ENCODE data around the gene CLASP2.

Gene CLASP2

DNA sequence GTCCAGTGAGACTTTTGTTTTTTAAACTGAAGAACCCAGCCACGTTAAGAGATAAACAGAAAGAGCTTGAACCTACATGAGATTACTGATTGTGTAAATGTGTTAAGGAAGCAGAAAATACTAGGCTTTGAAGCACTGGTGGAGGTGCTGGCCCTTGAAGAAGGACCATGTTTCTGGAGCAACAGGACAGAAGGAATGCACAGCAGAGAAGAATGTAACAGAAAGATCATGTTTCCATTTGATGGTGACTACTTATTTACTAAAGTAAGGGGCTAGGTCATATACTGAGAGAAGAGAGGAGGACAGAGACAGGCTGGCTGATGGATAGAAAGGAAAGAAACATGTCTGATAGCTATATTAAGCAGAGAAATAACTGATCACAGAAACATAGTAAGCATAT lies 88.8 kb downstream of the CLASP2 start:
- DNase-seq, result no peak

- DNase-seq, result no peak
Observed at GRCh38 chr3:33624756-33625155, 93.3 kb downstream of the CLASP2 start.

DNA sequence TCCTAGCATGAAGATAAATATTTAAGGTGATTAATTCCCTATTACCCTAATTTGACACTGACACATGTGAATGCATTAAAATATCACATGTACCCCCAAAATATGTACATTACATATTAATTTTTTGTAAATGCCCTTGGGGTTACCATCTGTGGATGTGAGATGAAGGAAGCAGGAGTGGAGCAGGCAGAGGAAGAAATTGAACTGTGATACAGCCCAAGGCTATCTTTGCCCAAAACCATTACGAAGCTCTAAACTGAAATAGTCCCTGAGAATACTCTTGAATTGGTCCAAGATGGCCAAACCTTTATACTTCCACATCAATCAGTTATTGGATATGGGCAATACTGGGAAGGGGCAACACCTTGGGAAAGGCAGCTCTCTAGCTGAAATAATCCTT lies 105.0 kb downstream of the CLASP2 start:
- no peak for DNase-seq

DNA sequence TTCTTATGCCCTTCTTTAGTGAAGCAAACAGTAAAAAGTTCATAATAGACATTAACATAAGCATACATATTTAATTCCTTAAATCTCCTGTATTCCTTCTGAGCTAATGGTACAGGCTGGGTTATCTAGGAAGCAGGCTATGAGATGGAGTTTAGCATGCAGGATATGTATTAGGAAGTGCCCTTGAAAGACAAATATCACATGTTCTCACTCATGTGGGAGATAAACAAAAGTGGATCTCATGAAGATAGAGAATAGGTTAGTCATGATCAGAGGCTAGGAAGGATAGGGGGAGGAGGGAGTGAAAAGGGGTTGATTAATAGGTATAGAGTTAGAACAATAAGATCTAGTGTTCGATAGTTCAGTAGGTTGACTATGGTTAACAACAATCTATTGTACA lies 105.4 kb downstream of the CLASP2 start:
- DNase-seq, result no peak

DNA sequence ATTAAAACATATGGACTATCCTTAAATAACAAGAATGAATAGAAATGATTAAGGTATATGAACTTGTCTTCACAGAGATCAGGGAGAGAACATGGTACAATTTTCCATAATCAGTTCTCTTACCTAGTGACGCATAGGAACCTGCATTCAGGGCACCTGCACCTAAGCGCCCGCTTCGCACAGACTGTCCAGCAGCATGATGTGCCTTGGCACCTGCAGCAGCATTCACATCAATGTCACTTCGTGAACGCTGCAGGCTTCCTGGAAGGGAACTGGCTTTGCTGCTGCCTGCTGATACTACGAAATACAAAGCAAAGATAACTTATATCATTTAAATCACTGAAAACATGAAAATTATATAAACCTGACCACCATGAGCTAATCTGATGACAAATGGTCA lies 115.2 kb downstream of the CLASP2 start:
- no peak for DNase-seq

DNA sequence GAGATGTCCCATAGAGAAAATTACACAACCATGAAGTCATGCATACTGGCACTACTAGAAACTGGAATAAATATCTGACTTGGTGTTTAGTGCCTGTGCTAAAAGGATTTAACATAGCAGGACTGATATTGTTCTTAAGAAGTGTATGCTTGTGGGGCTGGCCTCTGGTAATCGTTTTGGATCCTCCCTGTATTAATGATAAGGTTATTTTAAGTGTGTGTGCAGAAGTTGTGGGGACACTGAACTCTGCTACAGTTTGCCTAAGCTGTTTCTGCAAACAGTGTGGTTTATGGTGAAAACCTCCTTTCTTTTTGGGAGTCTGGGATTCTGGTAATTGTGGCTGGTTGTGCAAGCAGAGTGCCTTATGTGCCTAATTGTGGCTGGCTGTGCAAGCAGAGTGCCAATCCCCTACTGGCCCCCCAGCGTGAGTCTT lies 120.8 kb downstream of the CLASP2 start:
- no peak for DNase-seq

- no peak for DNase-seq
Observed at GRCh38 chr3:33592999-33593398, 125.1 kb downstream of the CLASP2 start.

GRCh38 chr3:33590541-33590940 lies 127.5 kb downstream of the CLASP2 start:
- no peak for DNase-seq

DNA sequence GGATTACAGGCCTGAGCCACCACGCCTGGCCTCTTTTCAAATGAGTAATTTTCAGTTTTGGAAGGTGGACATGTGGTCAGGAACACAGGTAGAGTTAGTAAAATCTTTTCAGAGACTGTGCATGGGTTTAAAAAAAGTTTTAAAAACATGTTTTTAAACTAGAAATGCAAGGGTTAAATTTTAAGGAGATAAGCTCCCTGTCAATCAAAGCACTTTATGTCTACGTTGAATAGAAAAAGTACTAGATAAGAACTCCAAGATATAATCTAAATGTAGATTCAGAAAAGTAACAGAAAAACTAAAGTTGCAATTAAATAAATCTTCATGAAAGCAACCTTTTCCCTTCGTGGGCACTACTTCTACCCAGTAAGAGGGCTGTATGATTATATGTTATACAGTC lies 131.7 kb downstream of the CLASP2 start:
- DNase-seq, result no peak

DNA sequence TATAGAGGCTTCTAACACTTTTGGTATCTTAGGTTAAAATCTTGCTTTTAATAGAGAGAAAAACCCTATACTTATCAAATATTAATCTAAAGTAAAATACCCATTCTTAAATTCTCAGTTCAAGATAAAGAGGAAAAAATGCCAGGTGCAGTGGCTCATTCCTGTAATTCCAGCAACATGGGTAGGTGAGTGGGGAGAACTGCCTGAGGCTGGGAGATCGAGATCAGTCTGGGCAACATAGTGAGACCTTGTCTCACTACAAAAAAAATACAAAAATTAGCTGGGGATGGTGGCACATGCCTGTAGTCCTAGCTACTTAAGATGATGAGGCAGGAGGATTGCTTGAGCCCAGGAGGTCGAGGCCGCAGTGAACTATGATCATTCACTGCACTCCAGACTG lies 135.8 kb downstream of the CLASP2 start:
- DNase-seq, result no peak

DNA sequence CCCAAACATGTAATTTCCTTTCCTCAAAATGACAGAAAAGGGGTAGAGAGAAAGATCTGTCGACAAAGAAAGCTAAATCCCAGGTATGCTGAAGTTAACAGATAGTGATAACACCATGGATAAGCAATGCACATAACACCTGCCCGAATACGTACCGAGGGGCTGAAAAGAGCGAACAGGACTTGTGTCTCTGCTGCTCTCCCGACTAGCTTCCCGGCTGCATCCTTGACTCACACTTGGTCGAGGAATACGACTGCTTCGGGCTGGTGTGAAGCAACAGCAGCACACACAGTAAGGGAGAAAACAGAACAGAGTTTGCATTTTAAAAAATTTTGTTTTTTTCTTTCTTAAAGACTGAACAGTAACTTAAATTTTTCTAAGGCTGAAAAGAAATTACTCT lies 136.4 kb downstream of the CLASP2 start:
- DNase-seq, result no peak

DNA sequence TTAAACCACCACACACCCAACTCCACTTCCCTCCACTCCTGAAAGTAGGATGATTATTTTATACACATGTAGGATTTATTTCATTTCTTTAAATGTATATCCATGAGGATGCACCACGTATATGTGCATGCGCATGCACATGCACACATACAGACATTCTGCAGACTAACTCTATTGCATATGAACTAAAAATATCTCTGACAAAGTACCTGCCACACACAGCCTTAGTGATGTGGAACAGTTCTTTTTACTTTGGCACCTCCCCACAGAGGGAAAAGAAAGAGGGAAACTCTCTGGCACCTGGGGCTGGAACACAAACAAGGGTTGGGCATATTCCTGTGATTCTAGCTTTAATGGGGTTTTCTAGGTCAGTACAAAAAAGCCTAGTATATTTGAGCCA lies 138.2 kb downstream of the CLASP2 start:
- DNase-seq, result no peak

DNA sequence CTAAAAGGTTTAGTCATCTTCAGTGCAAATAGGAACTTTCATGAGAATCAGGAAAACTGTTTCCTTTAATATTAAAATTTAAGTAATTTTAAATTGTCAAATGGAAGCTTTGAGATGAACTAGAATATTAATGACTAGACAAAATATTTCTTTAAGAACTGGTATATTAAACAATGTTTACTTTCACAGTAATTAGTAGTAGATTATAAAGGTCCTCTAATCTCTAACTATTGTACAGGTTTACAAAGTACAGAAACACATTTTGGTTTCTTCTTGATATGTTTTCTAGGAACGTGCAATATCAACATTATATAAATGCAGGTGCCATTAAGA lies 138.9 kb downstream of the CLASP2 start:
- DNase-seq, result no peak

GRCh38 chr3:33578325-33579177 lies 139.5 kb downstream of the CLASP2 start:
- DNase-seq, result no peak

DNA sequence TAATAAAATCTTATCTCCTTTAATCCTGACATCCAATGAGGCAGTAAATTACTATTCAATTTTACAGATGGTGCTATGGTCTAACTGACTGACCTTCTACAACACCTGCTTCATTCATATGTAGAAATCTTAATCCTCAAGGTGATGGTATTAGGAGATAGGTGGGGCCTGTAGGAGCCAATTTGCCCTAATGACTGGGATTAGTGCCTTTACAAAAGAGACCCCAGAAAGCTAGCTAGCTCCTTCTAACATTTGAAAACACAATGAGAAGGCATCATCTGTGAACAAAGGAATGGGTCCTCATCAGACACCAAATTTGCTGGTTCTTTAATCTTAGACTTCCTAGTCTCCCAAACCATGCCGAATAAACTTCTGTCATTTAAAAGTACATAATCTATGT lies 140.5 kb downstream of the CLASP2 start:
- DNase-seq, result no peak

DNA sequence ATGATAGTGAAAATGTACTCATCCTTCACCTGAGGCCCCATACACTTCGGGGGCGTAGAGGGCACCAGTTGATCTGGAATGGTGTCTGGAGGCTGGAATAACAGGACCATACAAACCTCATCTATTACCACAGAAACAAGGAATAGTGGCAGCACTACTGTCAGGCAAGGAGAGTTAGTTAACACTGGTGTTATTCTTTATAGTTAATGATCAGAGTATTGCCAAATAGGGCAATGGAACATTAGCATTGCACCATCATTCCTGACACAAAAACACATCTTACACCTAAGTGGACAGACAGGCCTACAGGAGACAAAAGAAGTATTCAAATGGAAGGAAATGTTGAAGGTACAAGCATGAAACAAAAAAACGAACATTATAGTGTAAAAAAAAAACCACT lies 140.9 kb downstream of the CLASP2 start:
- no peak for DNase-seq

GRCh38 chr3:33575311-33575710 lies 142.7 kb downstream of the CLASP2 start:
- no peak for DNase-seq

DNA sequence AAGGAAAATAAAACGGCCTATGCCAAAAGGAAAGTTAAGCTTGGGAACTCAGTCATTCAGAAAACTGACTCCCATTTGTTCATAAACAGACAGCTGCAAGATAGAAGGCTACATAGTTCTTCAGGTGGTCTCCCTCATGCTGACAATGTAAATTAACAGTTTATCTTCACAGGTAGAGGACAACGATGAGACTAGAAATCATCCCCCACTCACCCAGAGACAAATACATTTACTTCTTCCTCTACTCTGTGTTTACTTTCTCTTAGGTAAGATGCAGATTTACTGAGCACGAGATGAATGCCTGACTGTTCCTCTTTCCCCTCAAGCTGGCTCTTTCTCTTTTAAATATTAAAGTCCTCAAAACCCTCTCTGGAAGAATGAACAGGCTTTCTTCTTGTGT lies 160.2 kb downstream of the CLASP2 start:
- no peak for DNase-seq

GRCh38 chr3:33557279-33557678 lies 160.8 kb downstream of the CLASP2 start:
- DNase-seq, result no peak

DNA sequence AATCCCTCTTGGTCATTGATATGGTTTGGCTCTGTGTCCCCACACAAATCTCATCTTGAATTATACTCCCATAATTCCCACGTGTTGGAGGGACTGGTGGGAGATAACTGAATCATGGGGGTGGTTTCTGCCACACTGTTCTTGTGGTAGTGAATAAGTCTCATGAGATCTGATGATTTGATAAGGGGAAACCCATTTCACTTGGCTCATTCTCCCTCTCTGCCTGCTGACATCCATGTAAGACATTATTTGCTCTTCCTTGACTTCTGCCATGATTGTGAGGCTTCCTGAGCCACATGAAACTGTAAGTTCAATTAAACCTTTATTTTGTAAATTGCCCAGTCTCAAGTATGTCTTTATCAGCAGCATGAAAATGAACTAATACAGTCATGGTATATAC lies 171.0 kb downstream of the CLASP2 start:
- no peak for DNase-seq

GRCh38 chr3:33544126-33544525 lies 173.9 kb downstream of the CLASP2 start:
- DNase-seq, result no peak

DNA sequence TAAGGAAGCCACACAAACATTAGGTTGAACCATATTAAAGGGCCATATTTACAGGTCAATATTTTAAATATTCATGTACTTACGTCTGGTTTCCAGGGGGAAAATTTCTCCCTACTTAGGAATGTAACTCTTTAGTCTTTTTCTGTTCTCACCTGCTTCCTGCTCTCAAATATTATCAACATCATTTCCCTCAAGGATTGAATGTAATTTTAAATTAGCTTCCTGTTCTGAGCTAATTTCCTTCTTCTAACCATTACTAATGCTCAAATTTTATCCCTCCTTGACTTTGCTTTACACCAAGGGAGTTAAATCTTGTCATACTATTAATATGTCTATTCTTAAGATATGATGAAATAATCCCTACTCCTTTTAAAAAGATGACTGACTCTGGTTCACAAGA lies 174.5 kb downstream of the CLASP2 start:
- no peak for DNase-seq

DNA sequence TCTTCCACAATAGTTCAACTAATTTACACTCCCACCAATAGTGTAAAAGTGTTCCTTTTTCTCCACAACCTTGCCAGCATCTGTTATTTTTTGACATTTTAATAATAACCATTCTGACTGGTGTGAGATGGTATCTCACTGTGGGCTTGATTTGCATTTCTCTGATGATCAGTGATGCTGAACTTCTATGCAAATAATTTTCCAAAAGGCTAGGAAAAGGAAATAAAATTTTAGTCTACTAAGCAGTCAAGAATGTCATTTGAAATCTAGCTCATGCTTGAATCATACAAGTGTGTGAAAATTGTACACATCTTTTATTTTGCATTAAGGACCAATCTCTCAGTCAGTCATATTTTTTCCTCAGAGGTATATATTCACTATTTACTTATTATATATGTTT lies 176.1 kb downstream of the CLASP2 start:
- no peak for DNase-seq

- no peak for DNase-seq
Observed at GRCh38 chr3:33538678-33539339, 179.2 kb downstream of the CLASP2 start.

- DNase-seq, result no peak
Observed at GRCh38 chr3:33537133-33537532, 180.9 kb downstream of the CLASP2 start.

All from stimulated activated CD4-positive, alpha-beta T cell treated with anti-CD3 and anti-CD28 coated beads, Interleukin-1b, Interleukin-23, amount 100 ng/mL, for 48 hours (primary cell).